B cell (primary cell): ENCODE results near the gene PRKAG2. TPM values are rescaled to one million over a fixed set of nuclear protein-coding genes. Genes with fewer than 3 reads are reported as not detected.

Source experiments
- ATAC-seq: fragments of 200-7000 bp; cut with Tn5 transposase; one replicate; pipeline ENCODE4 v1.10.0; 2021; ENCODE audit warnings: low read depth, mild to moderate bottlenecking, moderate number of reproducible peaks, moderate library complexity
- CTCF ChIA-PET: fragments of 350-600 bp; sonication (Branson Sonifier 250); formaldehyde crosslinking; loops from one replicate; lab custom pipeline; 2021; ENCODE audit warnings: antibody characterized with exemption, inconsistent platforms; lab: Charles Lee
- POLR2A ChIA-PET: fragments of 350-600 bp; sonication (Branson Sonifier 250); formaldehyde crosslinking; loops from one replicate; lab custom pipeline; 2021; ENCODE audit warnings: antibody characterized with exemption; lab: Charles Lee
- DNase-seq: peaks from one replicate; pipeline ENCODE4 v3.0.0; 2013
- H2AFZ ChIP-seq: 2 replicates; pipeline ENCODE4 v1.6.1; 2012; ENCODE audit warnings: mild to moderate bottlenecking, low read depth, low read length; ENCODE audit not compliant: insufficient read depth, poor library complexity, severe bottlenecking
- H3K27ac ChIP-seq, 2 donors: 1 replicate in 1 of 2; 2 replicates in 1 of 2; pipeline ENCODE4 v1.5.1; 2012 to 2013; ENCODE audit warnings: low read length in 2 of 2, mild to moderate bottlenecking in 2 of 2, moderate library complexity in 1 of 2
- H3K27me3 ChIP-seq, 4 experiments: fragments of 200-600 bp in 1 of 4; sonication (generic) in 1 of 4; replicated peaks in 1 of 4; 1 replicate in 2 of 4; 2 replicates in 2 of 4; pipeline versions ENCODE4 v1.6.1 to v1.7.0; 2013 to 2016; ENCODE audit warnings: low read length in 3 of 4, mild to moderate bottlenecking in 2 of 4, mixed read lengths in 1 of 4, moderate library complexity in 1 of 4; ENCODE audit not compliant: insufficient read depth in 4 of 4, control insufficient read depth in 3 of 4; ENCODE audit errors: control extremely low read depth in 1 of 4
- H3K36me3 ChIP-seq, 2 experiments: replicated peaks in 1 of 2; 1 replicate in 1 of 2; 2 replicates in 1 of 2; pipeline versions ENCODE4 v1.6.1 to v1.7.1; 2013; ENCODE audit warnings: low read length in 1 of 2; ENCODE audit not compliant: insufficient read depth in 2 of 2, control insufficient read depth in 1 of 2; ENCODE audit errors: control extremely low read depth in 1 of 2, extremely low read depth in 1 of 2
- H3K4me1 ChIP-seq, 2 donors: fragments of 200-600 bp in 1 of 2; sonication (generic) in 1 of 2; 1 replicate in 1 of 2; 2 replicates in 1 of 2; pipeline versions ENCODE4 v1.5.1 to v1.6.1; 2013 to 2017; ENCODE audit warnings: low read length in 2 of 2; ENCODE audit not compliant: control insufficient read depth in 2 of 2, insufficient read depth in 2 of 2
- H3K4me2 ChIP-seq: replicated peaks from 2 replicates; pipeline ENCODE3; 2012; ENCODE audit warnings: mild to moderate bottlenecking, low read depth, low read length; ENCODE audit not compliant: poor library complexity, severe bottlenecking
- H3K4me3 ChIP-seq, 5 experiments: fragments of 200-600 bp in 1 of 5; sonication (generic) in 1 of 5; 1 replicate in 3 of 5; 2 replicates in 2 of 5; pipeline versions ENCODE4 v1.5.1 to v1.7.0; 2011 to 2016; ENCODE audit warnings: low read length in 4 of 5, mild to moderate bottlenecking in 4 of 5, low read depth in 2 of 5, control low read depth in 1 of 5, moderate library complexity in 1 of 5; ENCODE audit not compliant: insufficient read depth in 1 of 5; ENCODE audit errors: control extremely low read depth in 1 of 5, extremely low read depth in 1 of 5
- H3K79me2 ChIP-seq: fragments of 200-600 bp; sonication (generic); one replicate; pipeline ENCODE4 v1.6.0; 2016; ENCODE audit warnings: low read length; ENCODE audit not compliant: control insufficient read depth, insufficient read depth
- H3K9ac ChIP-seq: fragments of 200-600 bp; sonication (generic); 2 replicates; pipeline ENCODE4 v1.6.1; 2017; ENCODE audit warnings: mild to moderate bottlenecking, low read length, moderate library complexity
- H3K9me3 ChIP-seq, 3 donors: one replicate each; pipeline versions ENCODE4 v1.6.1 to v1.7.1; 2013; ENCODE audit warnings: low read length in 2 of 3; ENCODE audit not compliant: control insufficient read depth in 2 of 3, insufficient read depth in 1 of 3; ENCODE audit errors: control extremely low read depth in 1 of 3
- H4K20me1 ChIP-seq: 2 replicates; pipeline ENCODE4 v1.6.0; 2012; ENCODE audit warnings: mild to moderate bottlenecking, low read length; ENCODE audit not compliant: insufficient read depth, control insufficient read depth, poor library complexity, severe bottlenecking
- H3K27ac Mint-ChIP-seq: one replicate; pipeline ENCODE4 v1.8.0; 2021; ENCODE audit warnings: mixed read lengths
- H3K27me3 Mint-ChIP-seq: one replicate; pipeline ENCODE4 v1.8.0; 2021; ENCODE audit warnings: mixed read lengths
- H3K4me1 Mint-ChIP-seq: one replicate; pipeline ENCODE4 v1.8.0; 2021; ENCODE audit warnings: mixed read lengths
- H3K4me3 Mint-ChIP-seq: one replicate; pipeline ENCODE4 v1.8.0; 2021; ENCODE audit warnings: mixed read lengths
- H3K9me3 Mint-ChIP-seq: one replicate; pipeline ENCODE4 v1.8.0; 2022; ENCODE audit warnings: mixed read lengths; ENCODE audit not compliant: insufficient read depth
- EZH2 ChIP-seq: IDR thresholded peaks from 2 replicates; pipeline ENCODE4 v1.6.1; 2012; ENCODE audit warnings: borderline replicate concordance, low read depth, mild to moderate bottlenecking, moderate library complexity, low read length; ENCODE audit not compliant: insufficient read depth, poor library complexity, severe bottlenecking
- WGBS: methylation state at CpG from one replicate; pipeline ENCODE4 v1.1.5; 2013; ENCODE audit warnings: missing lambda C conversion rate; ENCODE audit not compliant: insufficient coverage; 5-methylcytosine and 5-hydroxymethylcytosine counted together
- intact Hi-C: fragments of 100-400 bp; cut with micrococcal nuclease; formaldehyde crosslinking; loops from one replicate; pipeline ENCODE4 v1.10.0; 2022
- polyA plus RNA-seq: library from polyadenylated mRNA; depleted of rRNA; stranded (reverse); fragments of >200 nt; gene quantifications from 2 replicates; pipeline ENCODE4 v1.2.3, GENCODE V29; 2012
- total RNA-seq, 2 donors: library from RNA; stranded (reverse); fragments of 120-200 nt in 1 of 2; gene quantifications; 1 replicate in 1 of 2; 2 replicates in 1 of 2; pipeline versions ENCODE4 v1.2.3 to v1.2.4, GENCODE V29; 2013 to 2022
- TF ChIP-seq, protein P1 (sequence below): fragments of 200-600 bp; IDR thresholded peaks from one replicate; pipeline ENCODE4 v1.8.0; 2022; ENCODE audit warnings: antibody characterized with exemption, mild to moderate bottlenecking

PRKAG2 gene
- total and polyA plus RNA-seq, 2 donors (not counting 1 experiment from before 2014, with no cell fraction given) = 22.1 to 56.3 TPM

DNA sequence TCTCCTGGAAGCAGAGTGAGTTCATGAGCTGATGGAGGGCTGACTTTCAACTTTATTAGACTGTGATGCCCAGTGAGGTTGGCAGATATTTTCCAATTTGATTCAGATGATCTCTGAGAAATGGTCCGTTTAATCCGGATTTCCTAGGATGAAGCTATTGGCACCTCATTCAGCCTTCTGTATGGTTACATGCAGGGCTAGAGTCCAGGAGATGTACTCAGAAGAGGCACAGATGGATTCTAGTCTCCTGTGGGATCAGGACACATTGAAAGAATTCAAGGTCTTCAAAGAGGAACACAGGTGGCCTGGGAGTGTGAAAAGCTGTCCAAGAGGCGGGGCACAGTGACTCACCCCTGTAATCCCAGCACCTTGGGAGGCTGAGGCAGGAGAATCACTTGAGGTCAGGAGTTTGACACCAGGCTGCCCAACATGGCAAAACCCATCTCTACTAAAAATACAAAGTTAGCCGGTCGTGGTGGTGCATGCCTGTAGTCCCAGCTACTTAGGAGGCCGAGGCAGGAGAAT is 334.2 kb downstream of the PRKAG2 start:
- CTCF ChIA-PET = interaction anchor here (1.2 kb wide), 1 partner anchor 217 kb away, joined by 3 read pairs; no protein-coding TSS in a partner anchor
- Histone ChIP-seq H3K4me1 (no peaks in the 10 kb centered on the region), H3K79me2 (no peaks in the 10 kb centered on the region), H3K4me2 (no peak overlapping the region), H3K27ac (no peak overlapping the region), H3K9ac (no peak overlapping the region), H3K27me3 (peaks cover 0 to 10% (median 1%) of the 10 kb centered on the region in 4 experiments), H4K20me1 (no peaks in the 10 kb centered on the region), H3K36me3 (no peaks in the 10 kb centered on the region), H3K9me3 (no peaks in the 10 kb centered on the region), H2AFZ (no peak overlapping the region), H3K4me3 (no peak overlapping the region)
- DNase-seq (no peak), ATAC-seq (no peak)
- WGBS = 100% methylated on average over 5 of the region's 6 CpGs
- intact Hi-C loops = no loop called here
- Mint-ChIP-seq H3K27ac (no peak overlapping the region), H3K4me3 (no peak overlapping the region), H3K27me3 (peaks cover 40% of the 10 kb centered on the region), H3K9me3 (no peaks in the 10 kb centered on the region), H3K4me1 (no peaks in the 10 kb centered on the region)
- no peak for TF ChIP-seq EZH2
- TF ChIP-seq, protein P1, sequence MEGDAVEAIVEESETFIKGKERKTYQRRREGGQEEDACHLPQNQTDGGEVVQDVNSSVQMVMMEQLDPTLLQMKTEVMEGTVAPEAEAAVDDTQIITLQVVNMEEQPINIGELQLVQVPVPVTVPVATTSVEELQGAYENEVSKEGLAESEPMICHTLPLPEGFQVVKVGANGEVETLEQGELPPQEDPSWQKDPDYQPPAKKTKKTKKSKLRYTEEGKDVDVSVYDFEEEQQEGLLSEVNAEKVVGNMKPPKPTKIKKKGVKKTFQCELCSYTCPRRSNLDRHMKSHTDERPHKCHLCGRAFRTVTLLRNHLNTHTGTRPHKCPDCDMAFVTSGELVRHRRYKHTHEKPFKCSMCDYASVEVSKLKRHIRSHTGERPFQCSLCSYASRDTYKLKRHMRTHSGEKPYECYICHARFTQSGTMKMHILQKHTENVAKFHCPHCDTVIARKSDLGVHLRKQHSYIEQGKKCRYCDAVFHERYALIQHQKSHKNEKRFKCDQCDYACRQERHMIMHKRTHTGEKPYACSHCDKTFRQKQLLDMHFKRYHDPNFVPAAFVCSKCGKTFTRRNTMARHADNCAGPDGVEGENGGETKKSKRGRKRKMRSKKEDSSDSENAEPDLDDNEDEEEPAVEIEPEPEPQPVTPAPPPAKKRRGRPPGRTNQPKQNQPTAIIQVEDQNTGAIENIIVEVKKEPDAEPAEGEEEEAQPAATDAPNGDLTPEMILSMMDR = no peak
- POLR2A ChIA-PET = no interaction called here

DNA sequence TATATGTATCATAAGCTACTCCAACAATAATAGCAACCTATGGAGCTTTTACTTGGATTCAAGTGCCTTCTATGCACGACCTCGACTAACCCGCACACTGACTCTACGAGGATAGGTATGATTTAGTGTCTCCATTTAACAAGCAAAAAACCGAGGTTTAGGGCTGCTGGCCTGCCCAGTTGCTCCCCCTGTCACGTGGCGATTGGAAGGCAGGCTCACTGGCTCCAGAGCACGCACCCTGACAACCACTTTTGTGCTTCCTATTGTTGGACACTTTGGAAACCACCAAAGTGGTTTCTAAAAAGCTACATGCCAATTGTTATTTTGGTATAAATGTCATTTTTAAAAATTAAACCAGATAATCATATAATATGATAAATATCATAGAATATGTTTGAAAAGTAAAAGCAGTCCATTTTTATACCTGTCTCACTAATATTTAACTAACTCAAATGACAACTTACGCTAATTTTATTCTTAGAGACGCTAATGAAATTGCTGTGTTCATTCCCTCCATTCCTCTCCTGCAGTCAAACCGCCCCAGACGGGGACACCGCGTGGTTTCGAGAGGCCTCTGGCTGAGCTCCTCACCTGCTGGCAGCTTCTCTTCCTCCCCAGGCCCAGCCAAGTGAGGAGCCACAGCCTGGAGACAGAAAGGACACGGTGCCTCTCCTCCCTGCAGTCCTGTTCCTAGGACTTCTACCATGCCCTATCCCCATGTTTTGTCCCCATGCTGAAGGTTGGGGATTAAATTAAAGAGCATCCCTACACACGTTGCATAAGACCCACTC is 335.0 kb downstream of the PRKAG2 start:
- H2AFZ ChIP-seq = no peak overlapping the region
- no peak overlapping the region for H3K4me3 Mint-ChIP-seq
- no peak overlapping the region for H3K27ac ChIP-seq
- no peaks in the 10 kb centered on the region for H3K4me1 ChIP-seq
- ATAC-seq (no peak), DNase-seq (no peak)
- H3K27me3 ChIP-seq = peaks cover 0 to 11% (median 4%) of the 10 kb centered on the region in 4 experiments
- TF ChIP-seq, protein P1 = no peak
- TF ChIP-seq EZH2 = no peak
- H3K4me2 ChIP-seq = no peak overlapping the region
- no peaks in the 10 kb centered on the region for H3K9me3 Mint-ChIP-seq
- H4K20me1 ChIP-seq = no peaks in the 10 kb centered on the region
- 90% methylated on average over 12 of the region's 17 CpGs for WGBS
- H3K9me3 ChIP-seq = peaks cover 0 to 4% (median 0%) of the 10 kb centered on the region in 3 donors
- no peak overlapping the region for H3K9ac ChIP-seq
- intact Hi-C loops = no loop called here
- H3K4me3 ChIP-seq = no peak overlapping the region
- H3K4me1 Mint-ChIP-seq = no peaks in the 10 kb centered on the region
- H3K27ac Mint-ChIP-seq = no peak overlapping the region
- H3K36me3 ChIP-seq = no peaks in the 10 kb centered on the region
- ChIA-PET POLR2A (no interaction called here), CTCF (interaction anchor here (1.2 kb wide), 1 partner anchor 217 kb away, joined by 3 read pairs; no protein-coding TSS in a partner anchor)
- H3K27me3 Mint-ChIP-seq = peaks cover 48% of the 10 kb centered on the region
- no peaks in the 10 kb centered on the region for H3K79me2 ChIP-seq
